Measurements from ENCODE around the gene EPHB3. TPM values are rescaled to one million over a fixed set of nuclear protein-coding genes. Genes with fewer than 3 reads are reported as not detected.

Gene EPHB3
- total RNA-seq, 1 donor from 2014 or later, result 0.92 TPM

- no peak for TF ChIP-seq CTCF (conservative IDR thresholded peaks at IDR 0.05; ENCODE audit: low read depth, low read length)
- peak overlapping the region; percentile 39 for H3K4me3 ChIP-seq (ENCODE audit: low read depth, low read length)
These were observed 1.1 kb upstream of the EPHB3 start for GRCh38 chr3:184560531-184560930.

GRCh38 chr3:184561913-184562877, 610 bp downstream of the EPHB3 start:
- no peak for DNase-seq (ENCODE audit: low read depth)
- H3K4me3 ChIP-seq (ENCODE audit: low read depth, low read length), result peak overlapping the region; percentile 42
- TF ChIP-seq CTCF (conservative IDR thresholded peaks at IDR 0.05; ENCODE audit: low read depth, low read length), result no peak

More at GRCh38 chr3:184560531-184560930, 1.1 kb upstream of the EPHB3 start:
- no peak for DNase-seq (ENCODE audit: low read depth)

- H3K4me3 ChIP-seq (ENCODE audit: low read depth, low read length), result no peak overlapping the region
- DNase-seq (ENCODE audit: low read depth), result no peak
- TF ChIP-seq CTCF (conservative IDR thresholded peaks at IDR 0.05; ENCODE audit: low read depth, low read length), result no peak
These were observed 1.4 kb downstream of the EPHB3 start for GRCh38 chr3:184562878-184563560.

GRCh38 chr3:184563561-184563925, 2.0 kb downstream of the EPHB3 start:
- DNase-seq (ENCODE audit: low read depth), result no peak

GRCh38 chr3:184563941-184564684, 2.5 kb downstream of the EPHB3 start:
- TF ChIP-seq CTCF (conservative IDR thresholded peaks at IDR 0.05; ENCODE audit: low read depth, low read length), result no peak
- DNase-seq (ENCODE audit: low read depth), result no peak
- no peak overlapping the region for H3K4me3 ChIP-seq (ENCODE audit: low read depth, low read length)

More at GRCh38 chr3:184563561-184563925, 2.0 kb downstream of the EPHB3 start:
- H3K4me3 ChIP-seq (ENCODE audit: low read depth, low read length), result no peak overlapping the region
- TF ChIP-seq CTCF (conservative IDR thresholded peaks at IDR 0.05; ENCODE audit: low read depth, low read length), result no peak

- DNase-seq (ENCODE audit: low read depth), result no peak
- TF ChIP-seq CTCF (conservative IDR thresholded peaks at IDR 0.05; ENCODE audit: low read depth, low read length), result no peak
- no peak overlapping the region for H3K4me3 ChIP-seq (ENCODE audit: low read depth, low read length)
These were observed 3.2 kb downstream of the EPHB3 start for GRCh38 chr3:184564685-184565385.
